Measurements from ENCODE around the gene ZNF25.
"Not testable (repeated sequence)": the region's sequence is repeated elsewhere in the genome, so short reads cannot be mapped to it uniquely, and the experiment has no call there.

Gene ZNF25

GRCh38 chr10:37948210-37948609 is 28.2 kb downstream of the ZNF25 start:
- H3K4me3 ChIP-seq (replicated peaks in 1 of 2; ENCODE audit: low read depth in 2 of 2, low read length in 2 of 2): no peak overlapping the region
- DNase-seq (ENCODE audit: low read depth in 2 of 2): no peak
- TF ChIP-seq, protein P1, sequence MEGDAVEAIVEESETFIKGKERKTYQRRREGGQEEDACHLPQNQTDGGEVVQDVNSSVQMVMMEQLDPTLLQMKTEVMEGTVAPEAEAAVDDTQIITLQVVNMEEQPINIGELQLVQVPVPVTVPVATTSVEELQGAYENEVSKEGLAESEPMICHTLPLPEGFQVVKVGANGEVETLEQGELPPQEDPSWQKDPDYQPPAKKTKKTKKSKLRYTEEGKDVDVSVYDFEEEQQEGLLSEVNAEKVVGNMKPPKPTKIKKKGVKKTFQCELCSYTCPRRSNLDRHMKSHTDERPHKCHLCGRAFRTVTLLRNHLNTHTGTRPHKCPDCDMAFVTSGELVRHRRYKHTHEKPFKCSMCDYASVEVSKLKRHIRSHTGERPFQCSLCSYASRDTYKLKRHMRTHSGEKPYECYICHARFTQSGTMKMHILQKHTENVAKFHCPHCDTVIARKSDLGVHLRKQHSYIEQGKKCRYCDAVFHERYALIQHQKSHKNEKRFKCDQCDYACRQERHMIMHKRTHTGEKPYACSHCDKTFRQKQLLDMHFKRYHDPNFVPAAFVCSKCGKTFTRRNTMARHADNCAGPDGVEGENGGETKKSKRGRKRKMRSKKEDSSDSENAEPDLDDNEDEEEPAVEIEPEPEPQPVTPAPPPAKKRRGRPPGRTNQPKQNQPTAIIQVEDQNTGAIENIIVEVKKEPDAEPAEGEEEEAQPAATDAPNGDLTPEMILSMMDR (IDR thresholded peaks at IDR 0.05; ENCODE audit: low read depth, low read length): no peak

GRCh38 chr10:37947526-37947925 is 28.9 kb downstream of the ZNF25 start:
- no peak overlapping the region for H3K4me3 ChIP-seq (replicated peaks in 1 of 2; ENCODE audit: low read depth in 2 of 2, low read length in 2 of 2)
- no peak for DNase-seq (ENCODE audit: low read depth in 2 of 2)
- TF ChIP-seq, protein P1 (IDR thresholded peaks at IDR 0.05; ENCODE audit: low read depth, low read length): no peak

- no peak overlapping the region for H3K4me3 ChIP-seq (replicated peaks in 1 of 2; ENCODE audit: low read depth in 2 of 2, low read length in 2 of 2)
- DNase-seq (ENCODE audit: low read depth in 2 of 2): no peak
- TF ChIP-seq, protein P1 (IDR thresholded peaks at IDR 0.05; ENCODE audit: low read depth, low read length): no peak
These were observed 38.6 kb downstream of the ZNF25 start for GRCh38 chr10:37937864-37938263.

DNA sequence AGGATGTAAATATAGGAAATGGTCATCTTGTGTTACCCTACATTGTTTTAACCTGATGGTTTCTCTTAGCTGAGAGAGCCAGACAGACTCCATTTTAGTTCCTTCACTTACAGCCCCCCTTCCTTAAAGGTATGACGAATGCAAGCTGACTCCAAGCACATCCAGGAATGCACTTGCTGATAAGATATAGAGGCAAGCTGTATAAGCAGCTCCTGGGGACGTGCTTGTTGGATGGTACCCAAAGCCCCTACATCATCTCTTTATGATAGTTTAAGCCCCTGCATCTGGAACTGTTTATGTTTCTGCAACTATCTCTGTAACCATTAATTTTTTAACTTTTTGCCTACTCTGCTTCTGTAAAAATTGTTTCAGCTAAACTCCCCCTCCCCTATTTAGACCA is 41.7 kb downstream of the ZNF25 start:
- no peak overlapping the region for H3K4me3 ChIP-seq (replicated peaks in 1 of 2; ENCODE audit: low read depth in 2 of 2, low read length in 2 of 2)
- DNase-seq (ENCODE audit: low read depth in 2 of 2): no peak
- TF ChIP-seq, protein P1 (IDR thresholded peaks at IDR 0.05; ENCODE audit: low read depth, low read length): no peak

- H3K4me3 ChIP-seq (replicated peaks in 1 of 2; ENCODE audit: low read depth in 2 of 2, low read length in 2 of 2): no peak overlapping the region
- no peak for DNase-seq (ENCODE audit: low read depth in 2 of 2)
- TF ChIP-seq, protein P1 (IDR thresholded peaks at IDR 0.05; ENCODE audit: low read depth, low read length): no peak
These were observed 46.0 kb downstream of the ZNF25 start for GRCh38 chr10:37930423-37930822.

DNA sequence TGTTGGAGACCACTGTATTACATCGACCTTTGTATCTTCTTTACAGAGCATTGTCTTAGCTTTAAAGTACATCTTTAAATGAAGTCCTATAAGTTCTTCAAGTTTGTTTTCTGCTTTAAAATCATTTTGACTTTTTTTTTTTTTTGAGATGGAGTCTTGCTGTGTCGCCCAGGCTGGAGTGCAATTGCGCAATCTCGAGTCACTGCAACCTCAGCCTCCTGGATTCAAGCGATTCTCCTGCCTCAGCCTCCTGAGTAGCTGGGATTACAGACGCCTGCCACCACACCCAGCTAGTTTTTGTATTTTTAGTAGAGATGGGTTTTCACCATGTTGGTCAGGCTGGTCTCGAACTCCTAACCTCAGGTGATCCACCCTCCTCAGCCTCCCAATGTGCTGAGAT is 68.3 kb downstream of the ZNF25 start:
- H3K4me3 ChIP-seq (replicated peaks in 1 of 2; ENCODE audit: low read depth in 2 of 2, low read length in 2 of 2); DNase-seq (ENCODE audit: low read depth in 2 of 2): not testable (repeated sequence)

- TF ChIP-seq, protein P1 (IDR thresholded peaks at IDR 0.05; ENCODE audit: low read depth, low read length): no peak
- H3K4me3 ChIP-seq (replicated peaks in 1 of 2; ENCODE audit: low read depth in 2 of 2, low read length in 2 of 2): no peak overlapping the region
- no peak for DNase-seq (ENCODE audit: low read depth in 2 of 2)
These were observed 70.1 kb downstream of the ZNF25 start for GRCh38 chr10:37906382-37906781.

All from cardiac fibroblast (primary cell).